NB4 (cell line): ENCODE data around the gene NFIB.

Experiments
- POLR2A ChIP-seq: IDR thresholded peaks from 2 replicates; pipeline ENCODE4 v1.6.1; 2011; ENCODE audit warnings: mild to moderate bottlenecking; ENCODE audit not compliant: insufficient read length; ENCODE audit errors: extremely low read depth
- TF ChIP-seq, protein P1 (sequence below): IDR thresholded peaks from one replicate; pipeline ENCODE4 v1.5.1; 2012; ENCODE audit warnings: low read depth, low read length
- TF ChIP-seq, protein P2 (sequence below): IDR thresholded peaks from 2 replicates; pipeline ENCODE4 v1.6.1; 2011; ENCODE audit warnings: low read depth, low read length

DNA sequence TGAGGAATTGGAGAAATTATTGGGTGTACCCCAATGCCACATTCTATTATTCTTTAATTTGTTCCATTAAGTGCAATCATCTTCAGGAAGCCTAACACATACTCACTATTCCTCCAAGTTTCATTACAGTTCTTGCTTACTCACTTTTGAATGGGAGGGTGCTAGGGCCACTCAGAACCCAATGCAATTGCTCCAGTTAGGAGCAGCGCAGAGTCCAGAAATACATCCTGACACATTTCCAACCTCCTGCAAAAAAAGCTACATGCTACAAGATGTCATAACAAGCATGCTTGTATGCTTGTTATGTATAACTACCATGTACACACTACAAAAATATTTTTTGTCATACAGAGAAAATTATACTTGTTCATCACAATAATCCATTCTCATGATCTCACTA lies 27.8 kb downstream of the NFIB start:
- TF ChIP-seq, protein P1, sequence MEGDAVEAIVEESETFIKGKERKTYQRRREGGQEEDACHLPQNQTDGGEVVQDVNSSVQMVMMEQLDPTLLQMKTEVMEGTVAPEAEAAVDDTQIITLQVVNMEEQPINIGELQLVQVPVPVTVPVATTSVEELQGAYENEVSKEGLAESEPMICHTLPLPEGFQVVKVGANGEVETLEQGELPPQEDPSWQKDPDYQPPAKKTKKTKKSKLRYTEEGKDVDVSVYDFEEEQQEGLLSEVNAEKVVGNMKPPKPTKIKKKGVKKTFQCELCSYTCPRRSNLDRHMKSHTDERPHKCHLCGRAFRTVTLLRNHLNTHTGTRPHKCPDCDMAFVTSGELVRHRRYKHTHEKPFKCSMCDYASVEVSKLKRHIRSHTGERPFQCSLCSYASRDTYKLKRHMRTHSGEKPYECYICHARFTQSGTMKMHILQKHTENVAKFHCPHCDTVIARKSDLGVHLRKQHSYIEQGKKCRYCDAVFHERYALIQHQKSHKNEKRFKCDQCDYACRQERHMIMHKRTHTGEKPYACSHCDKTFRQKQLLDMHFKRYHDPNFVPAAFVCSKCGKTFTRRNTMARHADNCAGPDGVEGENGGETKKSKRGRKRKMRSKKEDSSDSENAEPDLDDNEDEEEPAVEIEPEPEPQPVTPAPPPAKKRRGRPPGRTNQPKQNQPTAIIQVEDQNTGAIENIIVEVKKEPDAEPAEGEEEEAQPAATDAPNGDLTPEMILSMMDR, result no peak
- no peak for TF ChIP-seq POLR2A
- TF ChIP-seq, protein P2, sequence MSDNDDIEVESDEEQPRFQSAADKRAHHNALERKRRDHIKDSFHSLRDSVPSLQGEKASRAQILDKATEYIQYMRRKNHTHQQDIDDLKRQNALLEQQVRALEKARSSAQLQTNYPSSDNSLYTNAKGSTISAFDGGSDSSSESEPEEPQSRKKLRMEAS, result no peak
